ENCODE measurements around the gene KRT28. TPM values are rescaled to one million over a fixed set of nuclear protein-coding genes. Genes with fewer than 3 reads are reported as not detected.

The KRT28 gene
- total and polyA plus RNA-seq, 2 experiments from 2014 or later: not detected

- no peaks in the 10 kb centered on the region for H3K79me2 ChIP-seq (replicated peaks; ENCODE audit: insufficient read depth)
- H3K36me3 ChIP-seq (ENCODE audit: insufficient read depth): no peaks in the 10 kb centered on the region
- no peaks in the 10 kb centered on the region for H3K4me1 ChIP-seq (ENCODE audit: insufficient read depth)
- peaks cover 15% of the 10 kb centered on the region for H3K27me3 ChIP-seq (ENCODE audit: insufficient read depth)
- no peaks in the 10 kb centered on the region for H3F3A ChIP-seq (replicated peaks; ENCODE audit: low read depth)
- Mint-ChIP-seq H3K36me3 (ENCODE audit: low read depth) (no peaks in the 10 kb centered on the region), H3K27me3 (ENCODE audit: insufficient read depth, low read depth, poor library complexity) (peaks cover 6% of the 10 kb centered on the region), H3K4me3 (no peak within 1 kb of the TSS), H3K4me1 (no peaks in the 10 kb centered on the region), H3K9me3 (no peaks in the 10 kb centered on the region), H3K27ac (no peak within 1 kb of the TSS; the same call in 1 of the 2 replicates)
- no peaks in the 10 kb centered on the region for H4K20me1 ChIP-seq (replicated peaks; ENCODE audit: insufficient read depth)
- H3K4me2 ChIP-seq: no peak within 1 kb of the TSS
- ATAC-seq: no peak
- no peak within 1 kb of the TSS for H3K4me3 ChIP-seq
- H3K9me2 ChIP-seq (ENCODE audit: insufficient read depth): no peaks in the 10 kb centered on the region
- H3K27ac ChIP-seq (ENCODE audit: low read depth): no peak within 1 kb of the TSS
- TF ChIP-seq JUNB (IDR thresholded peaks at IDR 0.05; ENCODE audit: unreplicated experiment) (no peak), ZNF114 (CRISPR knock-in tag; IDR thresholded peaks at IDR 0.05) (no peak), POLR2AphosphoS5 (IDR thresholded peaks at IDR 0.05; ENCODE audit: low read depth) (no peak), NANOG (IDR thresholded peaks at IDR 0.05; ENCODE audit: borderline replicate concordance) (no peak), EZH2phosphoT487 (IDR thresholded peaks at IDR 0.05; ENCODE audit: unreplicated experiment) (no peak), REST (IDR thresholded peaks at IDR 0.05; ENCODE audit: unreplicated experiment) (no peak), STAT1 (IDR thresholded peaks at IDR 0.05; ENCODE audit: unreplicated experiment) (no peak), ZNF331 (CRISPR knock-in tag; IDR thresholded peaks at IDR 0.05; ENCODE audit: low read depth) (no peak), EZH2 (IDR thresholded peaks at IDR 0.05; ENCODE audit: low read depth, unreplicated experiment) (no peak)
- H2AFZ ChIP-seq: peak within 1 kb of the TSS; percentile 78
- DNase-seq (ENCODE audit: low spot score): no peak
Observed at GRCh38 chr17:40782450-40782849, 17.3 kb downstream of the KRT28 start, which contains the start of gene KRT27. KRT27 (minus strand) TSS chr17:40782550; CDS start chr17:40782493, 57 bp downstream.

- H2AFZ ChIP-seq: peak overlapping the region; percentile 64
Observed at GRCh38 chr17:40779181-40779909, 20.4 kb downstream of the KRT28 start.

More at GRCh38 chr17:40779181-40779909, 20.4 kb downstream of the KRT28 start:
- ATAC-seq (peak; percentile 99), DNase-seq (ENCODE audit: low spot score) (peak; percentile 71)
- no peak overlapping the region for H3K27ac Mint-ChIP-seq
- no peaks in the 10 kb centered on the region for H3K79me2 ChIP-seq (replicated peaks; ENCODE audit: insufficient read depth)
- no peaks in the 10 kb centered on the region for H3K9me3 Mint-ChIP-seq
- no peaks in the 10 kb centered on the region for H3F3A ChIP-seq (replicated peaks; ENCODE audit: low read depth)
- no peaks in the 10 kb centered on the region for H3K4me1 ChIP-seq (ENCODE audit: insufficient read depth)
- H3K27ac ChIP-seq (ENCODE audit: low read depth): no peak overlapping the region
- no peaks in the 10 kb centered on the region for H3K36me3 ChIP-seq (ENCODE audit: insufficient read depth)
- H3K4me1 Mint-ChIP-seq: no peaks in the 10 kb centered on the region
- no peaks in the 10 kb centered on the region for H3K36me3 Mint-ChIP-seq (ENCODE audit: low read depth)
- no peaks in the 10 kb centered on the region for H4K20me1 ChIP-seq (replicated peaks; ENCODE audit: insufficient read depth)
- peak overlapping the region; percentile 37 for H3K4me2 ChIP-seq
- TF ChIP-seq REST (IDR thresholded peaks at IDR 0.05; ENCODE audit: unreplicated experiment): no peak
- 0 out of 4 replicates have a peak, but pooled peaks of 1 of the 2 experiments have one; percentile 10 for TF ChIP-seq CTCF (conservative IDR thresholded peaks at IDR 0.05; ENCODE audit: low read depth in 2 of 2)
- no peak overlapping the region for H3K4me3 ChIP-seq
- peaks cover 6% of the 10 kb centered on the region for H3K27me3 Mint-ChIP-seq (ENCODE audit: insufficient read depth, low read depth, poor library complexity)
- no peaks in the 10 kb centered on the region for H3K9me2 ChIP-seq (ENCODE audit: insufficient read depth)
- peaks cover 15% of the 10 kb centered on the region for H3K27me3 ChIP-seq (ENCODE audit: insufficient read depth)
- H3K4me3 Mint-ChIP-seq: peak overlapping the region; percentile 51; the same call in 2 of the 3 replicates

Data from GM23338 (cell line).